ENCODE data around the gene SLC5A6.

- TF ChIP-seq CTCF (IDR thresholded peaks at IDR 0.05; ENCODE audit: control extremely low read depth in 1 of 3, insufficient read depth in 1 of 3, low read depth in 1 of 3, low read length in 3 of 3) = peak; percentile 2 to 28 (median 25); a peak in 3 of 4 replicates
- TF ChIP-seq JUND (IDR thresholded peaks at IDR 0.05; ENCODE audit: low read length) = no peak
- TF ChIP-seq SIX5 (IDR thresholded peaks at IDR 0.05; ENCODE audit: low read depth, low read length) = no peak
- TF ChIP-seq CBX8 (IDR thresholded peaks at IDR 0.05; ENCODE audit: borderline replicate concordance, low read depth, low read length) = no peak
- peak; percentile 87 for TF ChIP-seq USF2 (IDR thresholded peaks at IDR 0.05; ENCODE audit: low read length)
- no peak for TF ChIP-seq MAFK (IDR thresholded peaks at IDR 0.05; ENCODE audit: low read depth, low read length)
- no peak for TF ChIP-seq RAD21 (IDR thresholded peaks at IDR 0.05 in 1 of 2, conservative IDR thresholded peaks at IDR 0.05 in 1 of 2; ENCODE audit: low read depth in 2 of 2, low read length in 2 of 2)
- TF ChIP-seq JUN (IDR thresholded peaks at IDR 0.05; ENCODE audit: low read depth, low read length) = 0 out of 2 replicates have a peak, but pooled peaks have one; percentile 63
- peak; percentile 100 for TF ChIP-seq MAX (IDR thresholded peaks at IDR 0.05)
Measured at GRCh38 chr2:27217173-27218121, 5.4 kb upstream of the SLC5A6 start, which contains the start of gene CAD.
